Measurements from ENCODE around the gene TINAG. TPM values are rescaled to one million over a fixed set of nuclear protein-coding genes. Genes with fewer than 3 reads are reported as not detected.

TINAG gene
- total RNA-seq, 2 donors from 2014 or later = not detected

GRCh38 chr6:54291146-54291545 is 17.1 kb upstream of the TINAG start:
- no peaks in the 10 kb centered on the region for H3K9me3 ChIP-seq (ENCODE audit: control insufficient read depth, low read length)
- no peak overlapping the region for H3K27ac ChIP-seq (ENCODE audit: low read depth, low read length)
- Mint-ChIP-seq H3K27ac (no peak overlapping the region), H3K9me3 (no peaks in the 10 kb centered on the region), H3K4me3 (no peak overlapping the region), H3K27me3 (ENCODE audit: insufficient read depth) (no peaks in the 10 kb centered on the region), H3K4me1 (peaks cover 2% of the 10 kb centered on the region), H3K36me3 (ENCODE audit: low read depth) (no peaks in the 10 kb centered on the region)
- TF ChIP-seq CTCF (conservative IDR thresholded peaks at IDR 0.05) = no peak
- no peak overlapping the region for H3K9ac ChIP-seq (ENCODE audit: extremely low read depth, low read length, poor library complexity, severe bottlenecking)
- WGBS, 2 experiments (ENCODE audit: insufficient coverage in 1 of 2, insufficient read length in 1 of 2) = 73% methylated on average over 2 of the region's 2 CpGs; no CpG with 5 or more reads in 1 of the 2 experiments
- no peak overlapping the region for H3K4me3 ChIP-seq (ENCODE audit: low read length)
- H3K27me3 ChIP-seq (ENCODE audit: control insufficient read depth, insufficient read depth, low read length, poor library complexity, severe bottlenecking) = no peaks in the 10 kb centered on the region
- DNase-seq = no peak
- H3K4me1 ChIP-seq (ENCODE audit: control insufficient read depth, insufficient read depth, low read length) = no peaks in the 10 kb centered on the region
- no peaks in the 10 kb centered on the region for H3K36me3 ChIP-seq (ENCODE audit: control insufficient read depth, insufficient read depth, low read length)

GRCh38 chr6:54291738-54292137 is 16.5 kb upstream of the TINAG start:
- no peaks in the 10 kb centered on the region for H3K36me3 Mint-ChIP-seq (ENCODE audit: low read depth)
- no peak overlapping the region for H3K4me3 Mint-ChIP-seq
- Histone ChIP-seq H3K27ac (ENCODE audit: low read depth, low read length) (no peak overlapping the region), H3K9me3 (ENCODE audit: control insufficient read depth, low read length) (no peaks in the 10 kb centered on the region), H3K4me1 (ENCODE audit: control insufficient read depth, insufficient read depth, low read length) (no peaks in the 10 kb centered on the region), H3K36me3 (ENCODE audit: control insufficient read depth, insufficient read depth, low read length) (no peaks in the 10 kb centered on the region), H3K9ac (ENCODE audit: extremely low read depth, low read length, poor library complexity, severe bottlenecking) (no peak overlapping the region), H3K4me3 (ENCODE audit: low read length) (no peak overlapping the region), H3K27me3 (ENCODE audit: control insufficient read depth, insufficient read depth, low read length, poor library complexity, severe bottlenecking) (no peaks in the 10 kb centered on the region)
- TF ChIP-seq CTCF (conservative IDR thresholded peaks at IDR 0.05) = no peak
- no peak overlapping the region for H3K27ac Mint-ChIP-seq
- H3K27me3 Mint-ChIP-seq (ENCODE audit: insufficient read depth) = no peaks in the 10 kb centered on the region
- 38% methylated on average over 2 of the region's 2 CpGs; no CpG with 5 or more reads in 1 of the 2 experiments for WGBS, 2 experiments (ENCODE audit: insufficient coverage in 1 of 2, insufficient read length in 1 of 2)
- DNase-seq = no peak
- peaks cover 2% of the 10 kb centered on the region for H3K4me1 Mint-ChIP-seq
- H3K9me3 Mint-ChIP-seq = no peaks in the 10 kb centered on the region

- Histone ChIP-seq H3K4me1 (ENCODE audit: control insufficient read depth, insufficient read depth, low read length) (no peaks in the 10 kb centered on the region), H3K27ac (ENCODE audit: low read depth, low read length) (no peak overlapping the region), H3K36me3 (ENCODE audit: control insufficient read depth, insufficient read depth, low read length) (no peaks in the 10 kb centered on the region), H3K4me3 (ENCODE audit: low read length) (no peak overlapping the region), H3K9ac (ENCODE audit: extremely low read depth, low read length, poor library complexity, severe bottlenecking) (no peak overlapping the region), H3K27me3 (ENCODE audit: control insufficient read depth, insufficient read depth, low read length, poor library complexity, severe bottlenecking) (no peaks in the 10 kb centered on the region), H3K9me3 (ENCODE audit: control insufficient read depth, low read length) (no peaks in the 10 kb centered on the region)
- no peak for TF ChIP-seq CTCF (conservative IDR thresholded peaks at IDR 0.05)
- no peak overlapping the region for H3K4me3 Mint-ChIP-seq
- no peaks in the 10 kb centered on the region for H3K36me3 Mint-ChIP-seq (ENCODE audit: low read depth)
- peaks cover 2% of the 10 kb centered on the region for H3K4me1 Mint-ChIP-seq
- no peak overlapping the region for H3K27ac Mint-ChIP-seq
- DNase-seq = no peak
- 92% methylated on average over 6 to 8 of the region's 8 CpGs for WGBS, 2 experiments (ENCODE audit: insufficient coverage in 1 of 2, insufficient read length in 1 of 2)
- H3K9me3 Mint-ChIP-seq = peaks cover 1% of the 10 kb centered on the region
- H3K27me3 Mint-ChIP-seq (ENCODE audit: insufficient read depth) = no peaks in the 10 kb centered on the region
These were observed 13.2 kb upstream of the TINAG start for GRCh38 chr6:54294965-54295532.

All from endodermal cell (in vitro differentiated cells).